Measurements from ENCODE around the gene MACF1.

Gene MACF1

DNA sequence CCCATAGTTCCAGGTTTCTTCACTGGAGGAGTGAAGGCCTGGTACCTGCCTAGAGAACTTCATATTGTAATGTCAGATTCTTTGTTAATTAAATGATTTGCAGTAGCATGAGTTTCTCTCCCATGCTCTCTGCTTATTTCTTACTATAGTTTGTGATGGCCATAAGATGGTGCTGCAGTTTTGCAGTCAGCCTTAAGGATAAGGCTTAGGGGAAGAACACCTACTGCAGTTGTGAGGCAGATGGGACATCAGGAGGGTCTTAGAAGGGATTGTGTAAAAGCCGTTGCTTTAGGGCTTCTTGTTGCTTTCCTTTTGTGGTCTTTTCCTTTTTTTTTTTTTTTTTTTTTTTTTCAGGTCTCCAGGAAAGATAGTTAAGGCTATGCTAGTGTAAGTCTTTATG lies 61.8 kb downstream of the MACF1 start:
- DNase-seq = peak; percentile 11

- no peak for DNase-seq
These were observed 62.3 kb downstream of the MACF1 start for GRCh38 chr1:39266792-39267191.

DNA sequence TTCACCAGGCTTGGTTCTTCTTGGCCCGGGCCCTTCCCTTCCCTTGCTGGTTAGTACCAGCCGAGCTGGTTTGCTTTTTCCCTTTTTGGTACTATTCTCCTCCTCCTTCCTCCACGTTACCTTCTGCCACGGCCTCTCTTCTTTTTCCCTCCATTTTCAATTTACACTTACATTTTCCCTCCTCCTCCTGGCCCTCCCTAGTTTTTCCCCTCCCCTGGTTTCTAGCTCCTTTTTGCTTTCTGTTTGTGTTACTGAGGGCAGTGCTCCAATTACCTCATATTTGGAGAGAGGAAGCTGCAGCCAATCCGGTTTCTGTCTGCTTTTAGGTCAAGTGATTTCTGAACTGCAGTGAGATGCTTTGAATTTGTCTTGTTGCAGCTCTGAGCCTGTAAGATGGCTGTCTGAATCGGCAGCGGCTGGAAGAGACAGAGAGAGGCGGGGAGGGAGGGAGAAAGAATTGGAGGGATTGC lies 63.7 kb downstream of the MACF1 start:
- peak; percentile 24 for DNase-seq

DNA sequence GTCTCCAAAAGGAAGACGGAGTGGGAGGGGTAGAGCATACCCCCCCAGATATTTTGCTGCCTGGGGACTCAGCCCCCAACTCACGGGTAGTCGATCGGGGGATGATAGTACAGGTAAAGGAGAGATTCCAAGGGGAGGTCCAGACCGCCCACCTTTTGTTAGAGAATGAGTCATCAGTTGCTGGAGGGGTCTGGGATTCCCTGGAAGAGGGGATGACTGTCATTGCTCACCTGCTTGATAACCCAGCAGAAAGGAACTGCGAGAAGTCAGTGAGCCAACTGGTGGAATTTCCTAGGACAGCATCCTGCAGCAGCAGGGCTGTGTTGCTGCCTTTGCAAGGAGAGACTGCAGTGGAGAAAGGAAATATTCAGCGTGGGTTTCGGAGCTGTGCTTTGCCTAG lies 64.4 kb downstream of the MACF1 start:
- DNase-seq = no peak

DNA sequence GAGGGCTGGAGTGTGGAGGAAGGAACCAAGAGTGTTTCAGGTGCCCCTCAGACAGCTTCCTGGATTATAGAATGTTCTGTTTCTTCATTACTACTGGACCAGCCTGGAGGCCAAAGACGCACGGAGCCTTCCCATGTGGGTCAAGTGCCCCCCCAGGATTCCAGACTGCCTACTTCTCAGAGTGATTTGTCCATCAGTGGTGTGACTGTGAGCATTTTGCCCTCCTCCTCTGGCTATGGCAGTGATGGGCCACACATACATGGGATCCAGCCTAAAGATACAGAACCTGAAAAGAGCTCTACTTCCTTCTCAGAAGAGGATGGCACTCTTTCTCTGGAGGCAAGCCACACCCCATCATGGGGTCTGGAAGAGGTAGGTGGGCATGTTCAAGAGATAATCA lies 64.9 kb downstream of the MACF1 start:
- DNase-seq = no peak

GRCh38 chr1:39269791-39270342 lies 65.4 kb downstream of the MACF1 start:
- no peak for DNase-seq

GRCh38 chr1:39270368-39270767 lies 65.9 kb downstream of the MACF1 start:
- no peak for DNase-seq

GRCh38 chr1:39272027-39272797 lies 67.7 kb downstream of the MACF1 start:
- no peak for DNase-seq

DNA sequence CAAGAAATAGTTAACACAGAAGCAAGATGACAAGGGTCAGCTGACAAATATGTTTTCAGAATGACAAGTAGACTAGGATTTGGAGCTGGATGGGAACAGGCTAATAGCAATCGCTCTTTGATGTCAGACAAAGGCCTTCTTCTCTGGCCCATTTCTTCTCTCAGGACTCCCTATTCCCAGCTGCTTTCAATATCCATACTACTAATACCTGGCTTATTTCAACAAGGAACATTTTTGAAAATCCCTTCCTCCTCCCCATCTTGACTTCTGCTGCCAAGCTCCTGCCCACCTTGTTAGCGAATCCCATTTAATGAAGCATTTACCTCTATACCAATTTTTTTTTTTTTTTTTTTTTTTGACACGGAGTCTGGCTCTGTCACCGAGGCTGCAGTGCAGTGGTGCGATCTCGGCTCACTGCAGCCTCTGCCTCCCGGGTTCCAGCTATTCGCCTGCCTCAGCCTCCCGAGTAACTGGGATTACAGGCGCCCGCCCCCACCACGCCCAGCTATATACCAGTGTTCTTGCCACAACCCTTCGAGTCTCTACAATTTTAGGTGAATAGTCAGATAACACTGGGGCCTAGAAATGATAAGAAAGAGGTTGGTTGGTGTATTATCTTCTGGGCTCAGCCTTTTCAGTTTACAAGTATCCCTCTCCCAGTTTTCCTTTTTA lies 68.4 kb downstream of the MACF1 start:
- no peak for DNase-seq

DNA sequence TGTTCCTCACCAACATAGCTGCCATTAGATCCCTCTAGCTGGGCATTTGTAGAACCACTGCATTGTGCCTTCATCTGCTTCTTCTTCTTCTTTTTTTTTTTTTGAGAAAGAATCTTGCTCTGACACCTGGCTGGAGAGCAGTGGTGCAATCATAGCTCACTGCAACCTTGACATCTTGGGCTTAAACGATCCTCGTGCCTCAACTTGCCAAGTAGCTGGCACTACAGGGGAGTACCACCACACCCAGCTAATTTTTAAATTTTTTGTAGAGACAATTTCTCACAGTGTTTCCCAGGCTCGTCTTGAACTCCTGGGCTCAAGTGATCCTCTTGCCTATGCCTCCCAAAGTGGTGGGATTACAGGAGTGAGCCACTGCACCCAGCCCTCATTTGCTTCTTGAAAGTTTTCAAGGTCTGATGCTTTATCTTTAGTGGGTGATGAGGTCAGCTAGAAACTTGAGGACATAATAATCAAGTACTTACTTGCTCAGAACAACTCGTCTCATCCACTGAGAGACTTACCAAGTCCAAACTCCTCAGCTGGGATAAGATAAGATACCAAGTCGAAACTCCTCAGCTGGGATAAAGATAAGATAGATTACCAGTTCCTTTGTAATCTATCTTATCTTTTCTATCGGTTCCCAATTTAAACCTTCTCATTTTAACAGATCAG lies 71.5 kb downstream of the MACF1 start:
- no peak for DNase-seq

DNA sequence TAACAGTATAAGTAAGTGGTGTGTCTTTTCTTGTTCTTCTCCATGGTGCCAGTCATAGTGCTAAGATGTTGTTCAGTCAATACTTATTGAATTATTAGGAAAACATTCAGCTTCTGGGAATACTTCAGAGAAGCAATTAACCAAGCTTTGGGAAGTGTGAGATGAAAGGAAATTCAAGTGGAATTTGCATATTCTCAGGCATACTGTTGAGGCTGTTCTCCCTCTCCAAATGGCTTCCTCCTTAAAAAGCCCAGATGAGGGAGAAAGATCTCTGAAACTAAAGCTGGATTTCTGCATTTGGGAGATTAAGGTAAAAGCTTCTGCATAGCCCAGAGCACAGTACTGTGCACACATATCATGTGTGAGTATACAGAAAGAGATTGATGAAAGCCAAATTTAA lies 73.4 kb downstream of the MACF1 start:
- no peak for DNase-seq

DNA sequence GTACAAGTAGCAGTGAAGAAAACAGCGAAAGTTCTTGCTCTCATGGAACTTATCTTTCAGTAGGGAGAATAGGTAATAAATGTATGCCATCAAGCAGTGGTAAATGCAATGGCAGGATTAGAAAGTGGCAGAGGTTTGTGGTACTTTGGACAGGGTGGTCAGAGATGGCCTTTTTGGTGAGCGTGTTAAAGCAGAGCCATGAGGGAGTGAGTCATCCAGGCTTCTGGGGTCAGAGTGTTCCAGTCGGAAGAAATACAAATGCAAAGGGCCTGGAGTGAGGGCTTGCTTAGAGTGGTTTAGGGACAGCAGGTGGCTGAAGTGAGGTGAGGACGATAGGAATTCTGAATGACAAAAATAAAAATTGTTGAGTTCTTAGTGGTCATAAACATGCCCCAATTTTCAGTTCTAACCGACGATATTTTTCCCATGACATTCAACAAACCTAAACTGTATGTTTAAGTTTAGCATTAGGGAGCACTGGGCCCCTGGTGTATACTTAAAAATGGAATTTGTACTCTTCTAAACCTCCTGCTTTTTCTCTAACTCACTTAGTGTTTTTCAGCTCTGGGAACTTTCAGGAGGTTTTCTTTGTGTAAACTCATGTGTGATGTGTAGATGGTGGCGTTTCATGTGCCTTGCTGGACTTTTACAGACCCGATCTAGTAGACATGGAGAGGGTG lies 78.2 kb downstream of the MACF1 start:
- no peak for DNase-seq

DNA sequence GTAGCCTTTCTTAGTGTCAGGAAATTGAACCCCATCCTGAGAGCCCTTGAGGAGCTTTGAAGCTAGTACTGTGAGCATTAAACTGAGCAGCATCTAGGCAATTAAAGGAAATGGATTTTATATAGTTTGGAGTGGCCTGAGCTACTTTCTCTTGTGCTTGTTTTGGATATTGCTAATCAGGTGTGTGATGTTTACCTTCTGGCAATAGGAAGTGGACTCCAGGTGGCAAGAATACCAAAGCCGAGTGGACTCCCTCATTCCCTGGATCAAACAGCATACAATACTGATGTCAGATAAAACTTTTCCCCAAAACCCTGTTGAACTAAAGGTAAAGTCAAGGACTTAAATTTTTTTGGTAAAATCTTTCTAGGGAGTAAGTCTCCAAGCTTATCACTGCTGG lies 79.4 kb downstream of the MACF1 start:
- no peak for DNase-seq

- DNase-seq = no peak
These were observed 83.0 kb downstream of the MACF1 start for GRCh38 chr1:39287541-39287940.

GRCh38 chr1:39288735-39289465 lies 84.4 kb downstream of the MACF1 start:
- no peak for DNase-seq

DNA sequence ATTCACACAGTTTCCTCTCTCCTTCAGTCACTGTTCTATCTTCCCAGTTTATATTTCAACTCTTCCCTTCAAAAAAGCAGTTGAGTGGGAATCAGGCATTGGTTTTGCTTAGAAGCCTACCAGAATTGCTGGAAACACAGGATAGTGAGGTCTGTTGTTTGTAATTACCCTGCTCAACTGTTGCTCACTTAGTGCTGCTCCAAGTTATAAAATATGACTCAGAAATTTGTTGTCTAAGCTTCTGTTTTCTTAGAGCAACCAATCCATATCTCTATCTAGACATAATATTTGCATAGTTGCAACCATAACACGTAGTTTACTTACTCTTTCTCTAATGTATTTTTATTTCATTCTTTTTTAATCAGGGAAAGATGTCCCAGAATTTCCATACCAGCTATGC lies 87.9 kb downstream of the MACF1 start:
- no peak for DNase-seq

DNA sequence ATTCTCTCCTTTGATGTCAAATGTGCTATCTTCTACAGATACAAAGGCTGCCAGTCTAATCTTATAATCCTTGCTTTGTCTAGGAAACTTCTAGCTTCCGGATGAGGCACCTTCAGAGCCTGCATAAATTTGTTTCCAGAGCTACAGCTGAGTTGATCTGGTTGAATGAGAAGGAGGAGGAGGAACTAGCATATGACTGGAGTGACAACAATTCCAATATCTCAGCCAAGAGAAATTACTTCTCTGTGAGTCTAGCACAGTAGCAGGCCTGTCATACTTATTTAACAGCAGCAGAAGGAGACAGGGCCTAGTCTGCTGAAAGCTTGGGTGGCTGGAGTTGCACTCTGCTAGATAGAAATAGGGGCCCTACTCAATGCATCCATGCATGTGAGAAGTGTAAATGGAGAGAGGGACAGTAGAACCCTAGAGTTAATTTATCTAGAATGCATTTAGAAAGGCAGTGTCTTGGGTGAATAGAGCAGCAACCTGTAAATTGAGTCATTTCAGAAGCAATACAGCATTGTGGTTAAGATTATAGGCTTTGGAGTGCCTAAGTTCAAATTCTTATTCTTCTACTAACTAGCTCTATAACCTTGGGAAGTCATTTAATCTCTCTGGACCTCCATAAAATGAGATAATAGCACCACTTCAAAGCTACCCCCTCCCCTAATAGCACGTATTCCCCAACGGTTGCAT lies 89.0 kb downstream of the MACF1 start:
- DNase-seq = no peak

GRCh38 chr1:39294531-39294930 lies 90.0 kb downstream of the MACF1 start:
- DNase-seq = no peak

DNA sequence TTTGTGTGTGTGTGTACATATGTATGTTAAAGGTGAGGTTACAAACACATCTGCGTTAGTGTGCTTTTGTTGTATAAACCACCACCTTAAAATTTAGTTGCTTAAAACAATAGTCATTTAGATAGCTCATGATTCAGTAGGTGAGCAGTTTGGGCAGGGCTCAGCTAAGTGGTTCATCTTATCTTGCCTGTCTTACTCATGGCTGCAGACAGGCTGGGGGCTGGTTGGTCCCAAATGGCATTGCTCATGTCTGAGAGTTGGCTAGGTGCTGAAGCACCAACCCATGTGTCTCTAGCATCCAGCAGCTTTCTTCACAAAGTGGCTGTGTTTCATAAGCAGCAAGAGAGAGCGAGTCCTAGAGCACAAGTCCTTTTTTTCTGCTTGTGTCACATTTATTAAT lies 91.4 kb downstream of the MACF1 start:
- no peak for DNase-seq

DNA sequence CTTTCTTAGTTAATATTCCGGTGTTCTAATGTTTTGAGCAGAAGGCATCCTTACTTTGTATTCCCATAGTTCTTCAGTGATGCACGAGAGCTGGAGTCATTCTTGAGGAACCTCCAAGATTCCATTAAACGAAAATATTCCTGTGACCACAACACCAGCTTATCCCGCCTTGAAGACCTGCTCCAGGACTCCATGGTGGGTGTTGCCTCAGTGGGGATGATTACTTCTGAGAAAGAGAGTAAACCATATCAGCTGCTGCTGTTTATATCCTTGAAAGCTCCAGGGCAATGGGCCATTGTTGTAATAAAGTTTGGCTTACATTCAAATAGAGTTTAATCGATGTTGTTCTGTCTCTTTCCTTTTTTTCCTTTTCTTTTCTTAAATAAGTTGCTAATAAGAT lies 93.1 kb downstream of the MACF1 start:
- DNase-seq = no peak

DNA sequence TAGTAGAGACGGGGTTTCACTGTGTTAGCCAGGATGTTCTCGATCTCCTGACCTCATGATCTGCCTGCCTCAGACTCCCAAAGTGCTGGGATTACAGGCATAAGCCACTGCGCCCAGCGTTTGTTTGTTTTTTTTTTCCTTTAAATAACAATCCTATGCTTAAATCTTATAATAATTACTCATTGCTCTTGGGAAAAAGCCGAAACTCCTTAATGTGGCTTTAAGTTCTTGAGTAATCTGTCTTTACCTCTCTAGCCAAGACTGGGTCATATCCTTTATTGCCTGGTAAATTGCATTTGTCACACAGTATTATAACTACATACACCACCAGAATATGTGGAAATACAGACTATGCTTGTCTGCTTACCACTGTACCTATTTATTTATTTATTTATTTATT lies 97.1 kb downstream of the MACF1 start:
- no peak for DNase-seq

DNA sequence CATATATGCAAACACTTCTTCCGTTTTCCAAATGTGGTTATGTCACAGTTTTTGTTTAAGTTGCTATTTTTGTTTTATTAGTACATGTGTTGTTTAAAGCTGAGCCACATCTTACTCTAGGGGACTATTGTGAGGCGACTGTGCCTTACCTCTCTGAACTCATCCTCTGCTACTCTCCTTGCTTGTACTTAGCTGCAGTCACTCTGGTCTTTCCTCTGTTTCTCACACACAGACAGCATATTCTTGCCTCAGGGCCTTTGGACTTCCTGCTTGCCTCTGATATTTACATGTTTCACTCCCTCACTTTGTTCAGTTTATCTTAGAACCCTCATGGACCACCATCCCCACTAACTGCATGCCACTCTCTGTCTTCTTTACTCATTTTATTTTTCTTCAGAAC lies 101.1 kb downstream of the MACF1 start:
- DNase-seq = no peak

Measured in CD4-positive, alpha-beta T cell treated with Interleukin-4 for 4 hours (primary cell).